K562 (cell line): ENCODE data around the gene TMEM139. TPM values are rescaled to one million over a fixed set of nuclear protein-coding genes. Genes with fewer than 3 reads are reported as not detected.

Source experiments
- CBX1 ChIP-seq: sonication (generic); IDR thresholded peaks from 2 replicates; pipeline ENCODE4 v1.6.1; 2016; ENCODE audit warnings: antibody characterized with exemption, low read depth, mild to moderate bottlenecking
- CBX8 ChIP-seq: fragments of 200-600 bp; sonication (generic); IDR thresholded peaks from 2 replicates; pipeline ENCODE4 v1.6.1; 2012; ENCODE audit warnings: borderline replicate concordance, mixed run types, low read depth, mild to moderate bottlenecking, moderate library complexity, mixed read lengths, low read length, control low read depth, inconsistent platforms; ENCODE audit not compliant: poor library complexity, severe bottlenecking; ENCODE audit errors: extremely low read depth
- DNMT1 ChIP-seq: fragments of 450-650 bp; IDR thresholded peaks from 2 replicates; pipeline ENCODE4 v1.6.1; 2016; ENCODE audit warnings: antibody characterized with exemption, mild to moderate bottlenecking
- E2F5 ChIP-seq: sonication (generic); formaldehyde crosslinking; IDR thresholded peaks from 2 replicates; pipeline ENCODE4 v1.8.0; 2022; ENCODE audit warnings: mild to moderate bottlenecking, missing genetic modification reagents
- EHMT2 ChIP-seq: fragments of 450-650 bp; IDR thresholded peaks from 2 replicates; pipeline ENCODE4 v1.6.1; 2018; ENCODE audit warnings: antibody characterized with exemption
- HNRNPUL1 ChIP-seq: fragments of 200-400 bp; formaldehyde crosslinking; IDR thresholded peaks from 2 replicates; pipeline ENCODE4 v1.6.1; 2017; ENCODE audit warnings: low read length
- IRF2 ChIP-seq: sonication (generic); formaldehyde crosslinking; IDR thresholded peaks from 2 replicates; pipeline ENCODE4 v1.8.1; 2022; ENCODE audit warnings: mild to moderate bottlenecking, missing genetic modification reagents
- KLF6 ChIP-seq: fragments of 250-450 bp; sonication (Bioruptor Pico); IDR thresholded peaks from 2 replicates; pipeline ENCODE4 v1.4.0; 2020; ENCODE audit warnings: mild to moderate bottlenecking, moderate library complexity, borderline replicate concordance
- MAX ChIP-seq: sonication (generic); formaldehyde crosslinking; IDR thresholded peaks from 2 replicates; pipeline ENCODE4 v1.9.0; 2022; ENCODE audit warnings: mild to moderate bottlenecking, missing genetic modification reagents
- NCOA1 ChIP-seq: fragments of 450-650 bp; IDR thresholded peaks from 2 replicates; pipeline ENCODE4 v1.6.1; 2016; ENCODE audit warnings: low read depth
- NFE2L1 ChIP-seq: fragments of 450-650 bp; IDR thresholded peaks from 2 replicates; pipeline ENCODE4 v1.6.1; 2016; ENCODE audit warnings: missing genetic modification characterization, low read depth, mild to moderate bottlenecking, missing compliant biosample characterization, moderate library complexity, borderline replicate concordance
- NR2F6 ChIP-seq: fragments of 450-650 bp; formaldehyde crosslinking; IDR thresholded peaks from 2 replicates; pipeline ENCODE4 v1.4.0; 2020; ENCODE audit warnings: mild to moderate bottlenecking
- POU5F1 ChIP-seq: fragments of 150-350 bp; IDR thresholded peaks from 2 replicates; pipeline ENCODE4 v1.6.1; 2014; ENCODE audit warnings: borderline replicate concordance, low read length, low read depth, mild to moderate bottlenecking; ENCODE audit not compliant: partially characterized antibody
- PRDM10 ChIP-seq: fragments of 450-650 bp; IDR thresholded peaks from 2 replicates; pipeline ENCODE4 v1.6.1; 2018; ENCODE audit not compliant: partially characterized antibody
- PRMT5 ChIP-seq: sonication (generic); formaldehyde crosslinking; IDR thresholded peaks from 2 replicates; pipeline ENCODE4 v1.5.0; 2020; ENCODE audit warnings: missing genetic modification reagents
- RUNX1 ChIP-seq: sonication (generic); IDR thresholded peaks from 2 replicates; pipeline ENCODE4 v1.6.1; 2016; ENCODE audit warnings: antibody characterized with exemption, low read depth
- ZBTB34 ChIP-seq: fragments of 250-450 bp; sonication (Bioruptor Pico); IDR thresholded peaks from 2 replicates; pipeline ENCODE4 v1.8.0; 2021; ENCODE audit warnings: mild to moderate bottlenecking, moderate library complexity
- ZNF175 ChIP-seq: fragments of 200-800 bp; sonication (Bioruptor generic); IDR thresholded peaks from 2 replicates; pipeline ENCODE4 v1.6.1; 2016; ENCODE audit warnings: low read depth, mild to moderate bottlenecking, missing genetic modification characterization, missing compliant biosample characterization
- ZNF224 ChIP-seq: sonication (generic); formaldehyde crosslinking; IDR thresholded peaks from 2 replicates; pipeline ENCODE4 v1.8.0; 2022; ENCODE audit warnings: mild to moderate bottlenecking, missing genetic modification reagents
- ZNF507 ChIP-seq: conservative IDR thresholded peaks from 2 replicates; pipeline ENCODE4 v1.6.1; 2017; ENCODE audit warnings: missing genetic modification characterization, missing compliant biosample characterization
- ZNF57 ChIP-seq: fragments of 450-650 bp; formaldehyde crosslinking; IDR thresholded peaks from 2 replicates; pipeline ENCODE4 v1.4.0; 2020; ENCODE audit warnings: mild to moderate bottlenecking, moderate library complexity
- ZNF766 ChIP-seq: fragments of 200-800 bp; sonication (Bioruptor generic); conservative IDR thresholded peaks from 2 replicates; pipeline ENCODE4 v1.6.1; 2016; ENCODE audit warnings: missing genetic modification characterization, missing compliant biosample characterization
- polyA plus RNA-seq, 8 experiments: library from polyadenylated mRNA; depleted of rRNA in 4 of 8; stranded (reverse) in 5 of 8; unstranded in 3 of 8; fragments of >200 nt; fragmentation: Nextera tagmentation in 2 of 8; fragmentation: Illumina TruSeq in 1 of 8; extraction: Ambion mirVana in 2 of 8; extraction: Trizol in 1 of 8; gene quantifications; 2 replicates each; pipeline versions ENCODE4 v1.2.1 to v1.2.3, GENCODE V29; 2011 to 2014; ENCODE audit warnings: inconsistent platforms in 1 of 8, missing spikeins in 1 of 8
- total RNA-seq, 7 experiments: library from RNA; depleted of rRNA in 6 of 7; stranded (reverse); fragments of >200 nt in 6 of 7; fragmentation: Illumina TruSeq in 2 of 7; extraction: Trizol in 2 of 7; gene quantifications; 2 replicates each; pipeline versions ENCODE4 v1.2.1 to v1.2.3, GENCODE V29; 2011 to 2021; ENCODE audit warnings: low replicate concordance in 1 of 7

Gene TMEM139
- total and polyA plus RNA-seq, 9 of the 15 experiments (the other 6 are each of a cell fraction or from before 2014, with no cell fraction given) = 0.27 to 1.8 (median 0.79) TPM

GRCh38 chr7:143263266-143264195, 21.2 kb upstream of the TMEM139 start, which contains the start of gene GSTK1 (continued):
- TF ChIP-seq ZBTB34 (CRISPR knock-in tag) (no peak), NR2F6 (no peak), PRDM10 (peak; percentile 44), CBX8 (no peak), RUNX1 (no peak), ZNF57 (CRISPR knock-in tag) (no peak), ZNF224 (CRISPR knock-in tag) (no peak), NFE2L1 (tag) (no peak), ZNF507 (tag) (no peak), POU5F1 (no peak), HNRNPUL1 (no peak), EHMT2 (no peak), ZNF766 (CRISPR knock-in tag) (0 out of 2 replicates have a peak, but pooled peaks have one; percentile 19), PRMT5 (CRISPR knock-in tag) (no peak), E2F5 (CRISPR knock-in tag) (no peak), IRF2 (CRISPR knock-in tag) (no peak), DNMT1 (no peak), NCOA1 (peak; percentile 51; the same call in 1 of the 2 replicates), MAX (CRISPR knock-in tag) (peak; percentile 47; the same call in 1 of the 2 replicates), CBX1 (peak; percentile 94), ZNF175 (CRISPR knock-in tag) (no peak), KLF6 (no peak)
